Measurements from ENCODE around the gene TSSK3.
A peak's percentile ranks its signal among the peaks of the same experiment; 100 is the strongest.
"Not testable (repeated sequence)": the region's sequence is repeated elsewhere in the genome, so short reads cannot be mapped to it uniquely, and the experiment has no call there.

Gene TSSK3

GRCh38 chr1:32394890-32395432 lies 32.6 kb downstream of the TSSK3 start:
- no peak for DNase-seq (ENCODE audit: low read depth in 1 of 2, low spot score in 1 of 2)

GRCh38 chr1:32396524-32396923 lies 34.2 kb downstream of the TSSK3 start:
- not testable (repeated sequence) for DNase-seq (ENCODE audit: low read depth in 1 of 2, low spot score in 1 of 2)

DNA sequence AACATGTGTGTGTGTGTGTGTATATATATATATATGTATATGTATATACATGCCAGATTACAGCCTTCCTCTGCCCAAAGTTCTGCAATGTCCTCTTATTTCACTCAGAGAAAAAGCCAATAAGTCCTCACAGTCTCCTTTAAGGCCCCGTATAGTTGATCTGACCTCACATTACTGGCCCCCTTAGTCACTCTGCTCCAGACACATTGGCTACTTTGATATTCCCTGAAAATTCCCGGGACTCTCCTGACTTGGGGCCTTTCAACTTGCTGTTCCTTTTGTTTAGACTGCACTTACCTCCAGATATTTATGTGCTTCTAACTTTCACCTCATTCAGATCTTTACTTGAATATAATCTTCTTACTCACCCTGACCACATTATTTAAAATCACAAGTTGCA lies 36.1 kb downstream of the TSSK3 start:
- no peak for DNase-seq (ENCODE audit: low read depth in 1 of 2, low spot score in 1 of 2)

GRCh38 chr1:32399843-32400242 lies 37.5 kb downstream of the TSSK3 start:
- no peak for DNase-seq (ENCODE audit: low read depth in 1 of 2, low spot score in 1 of 2)

DNA sequence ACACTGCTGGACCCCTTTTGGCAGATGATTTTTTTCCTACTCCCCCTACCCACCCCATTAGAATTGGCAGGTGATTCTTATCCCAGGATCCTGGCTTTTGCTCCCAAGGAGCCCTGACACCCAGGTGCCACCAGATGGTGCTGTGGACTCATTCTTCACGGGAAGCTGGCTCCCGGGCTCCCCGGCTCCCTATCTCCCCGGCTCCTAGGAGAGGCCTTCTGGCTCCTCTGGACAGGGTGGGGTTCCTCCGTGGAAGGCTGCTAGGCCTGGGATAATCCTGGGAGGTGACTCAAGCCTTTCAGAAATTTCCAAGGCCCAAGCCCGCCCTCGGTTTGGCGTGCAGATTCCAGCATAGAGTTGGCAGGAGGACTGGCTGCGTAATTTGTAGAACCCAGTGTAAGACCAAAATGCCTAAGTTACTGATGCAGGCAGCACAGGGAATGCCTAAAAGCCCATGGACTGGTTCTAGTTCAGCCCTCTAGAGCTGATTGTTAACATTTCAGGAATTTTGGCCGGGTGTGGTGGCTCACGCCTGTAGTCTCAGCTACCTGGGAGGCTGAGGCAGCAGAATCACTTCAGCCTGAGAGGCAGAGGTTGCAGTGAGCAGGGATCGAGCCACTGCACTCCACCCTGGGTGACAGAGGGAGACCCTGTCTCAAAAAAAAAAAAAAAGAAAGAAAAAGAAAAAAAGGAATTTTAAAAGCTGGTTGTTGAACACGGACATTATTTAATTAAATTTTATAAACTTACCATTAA lies 38.7 kb downstream of the TSSK3 start:
- DNase-seq (ENCODE audit: low read depth in 1 of 2, low spot score in 1 of 2), result peak; percentile 33 to 49

DNA sequence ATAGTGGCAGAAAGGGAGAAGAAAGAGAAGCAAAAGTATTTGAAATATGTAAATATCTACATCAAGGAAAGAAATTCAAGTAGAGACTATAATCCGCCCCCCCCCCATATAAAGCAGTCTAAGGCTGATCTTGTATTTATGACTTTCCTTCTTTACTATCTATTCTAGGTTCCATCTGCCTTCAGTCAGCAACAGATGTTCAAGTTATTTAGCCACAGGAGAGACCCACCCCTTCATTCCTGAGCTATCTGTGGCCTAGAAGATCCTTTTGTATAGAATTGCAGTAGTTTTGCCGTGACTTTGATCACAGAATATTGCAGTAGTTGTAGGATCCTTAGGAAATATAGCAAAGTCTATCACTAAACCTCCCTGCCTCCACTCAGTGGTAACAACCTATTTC lies 42.6 kb downstream of the TSSK3 start:
- DNase-seq (ENCODE audit: low read depth in 1 of 2, low spot score in 1 of 2), result no peak

DNA sequence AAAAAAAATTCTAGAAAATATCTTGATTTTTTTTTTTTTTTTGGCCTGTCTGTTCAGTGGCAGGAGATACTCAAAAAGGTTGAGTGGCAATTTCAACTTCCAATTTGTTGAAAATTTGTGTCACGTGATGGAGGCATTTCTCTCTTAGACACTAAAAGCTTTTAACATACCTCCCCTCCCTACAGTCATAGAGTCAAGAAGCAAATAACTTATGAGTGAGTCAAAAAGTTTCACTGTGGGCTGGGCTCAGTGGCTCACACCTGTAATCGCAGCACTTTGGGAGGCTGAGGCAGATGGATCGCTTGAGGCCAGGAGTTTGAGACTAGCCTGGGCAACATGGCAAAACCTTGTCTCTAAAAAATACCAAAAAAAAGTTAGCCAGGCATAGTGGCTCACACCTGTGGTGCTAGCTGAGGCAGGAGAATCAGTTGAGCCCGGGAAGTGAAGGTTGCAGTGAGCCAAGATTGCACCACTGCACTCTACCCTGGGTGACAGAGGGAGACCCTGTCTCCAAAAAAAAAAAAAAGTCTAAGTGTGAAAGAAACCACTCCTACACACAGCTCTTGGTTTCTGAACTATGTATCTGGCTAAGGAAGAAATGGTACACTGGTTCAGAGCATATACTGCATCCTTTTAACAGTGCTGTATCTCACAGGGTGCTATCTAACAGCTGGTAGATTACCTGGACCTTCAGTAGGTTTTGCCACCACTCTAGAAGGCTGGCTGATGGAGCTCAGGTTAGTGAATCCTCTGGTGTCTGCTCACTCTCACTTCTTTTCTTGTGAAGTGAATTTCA lies 43.5 kb downstream of the TSSK3 start:
- DNase-seq (ENCODE audit: low read depth in 1 of 2, low spot score in 1 of 2), result no peak

DNA sequence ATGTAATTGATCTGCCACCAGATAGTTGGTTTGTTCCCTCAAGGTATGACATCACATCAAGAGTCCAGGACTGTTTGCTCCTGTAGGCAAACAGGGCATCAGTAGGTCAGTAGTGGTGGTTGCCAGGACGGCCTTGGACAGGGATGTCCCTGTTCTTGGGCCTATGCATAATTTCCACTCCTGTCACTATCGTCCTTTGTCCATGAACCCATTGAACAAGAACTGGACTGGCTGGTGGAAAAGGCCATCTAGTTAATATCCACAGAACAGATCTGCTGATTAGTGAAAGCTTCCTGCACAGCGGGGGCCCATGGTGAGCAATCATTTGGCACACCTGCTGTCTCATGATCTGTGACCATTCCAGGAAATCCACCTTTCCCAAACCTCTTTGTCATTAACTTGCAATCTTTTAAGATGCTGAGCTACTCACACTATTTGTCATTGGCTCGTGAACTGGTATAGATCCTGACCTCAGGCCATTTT lies 44.3 kb downstream of the TSSK3 start:
- DNase-seq (ENCODE audit: low read depth in 1 of 2, low spot score in 1 of 2), result no peak

- no peak for DNase-seq (ENCODE audit: low read depth in 1 of 2, low spot score in 1 of 2)
These were observed 48.9 kb downstream of the TSSK3 start for GRCh38 chr1:32411261-32411660.

- DNase-seq (ENCODE audit: low read depth in 1 of 2, low spot score in 1 of 2), result peak; percentile 32 to 86
These were observed 51.3 kb downstream of the TSSK3 start for GRCh38 chr1:32413507-32414185.
